ENCODE results near the gene AAGAB.

GRCh38 chr15:67164811-67165253, 89.6 kb downstream of the AAGAB start:
- no peak for TF ChIP-seq CTCF (conservative IDR thresholded peaks at IDR 0.05)
- TF ChIP-seq ZFX (IDR thresholded peaks at IDR 0.05): no peak

Data from C4-2B (cell line).